ENCODE data around the gene CDYL. TPM values are rescaled to one million over a fixed set of nuclear protein-coding genes. Genes with fewer than 3 reads are reported as not detected.

Gene CDYL
- total RNA-seq, 5 donors from 2014 or later (not counting 1 experiment from before 2014, with no cell fraction given): 24.7 to 36.8 (median 30.2) TPM

DNA sequence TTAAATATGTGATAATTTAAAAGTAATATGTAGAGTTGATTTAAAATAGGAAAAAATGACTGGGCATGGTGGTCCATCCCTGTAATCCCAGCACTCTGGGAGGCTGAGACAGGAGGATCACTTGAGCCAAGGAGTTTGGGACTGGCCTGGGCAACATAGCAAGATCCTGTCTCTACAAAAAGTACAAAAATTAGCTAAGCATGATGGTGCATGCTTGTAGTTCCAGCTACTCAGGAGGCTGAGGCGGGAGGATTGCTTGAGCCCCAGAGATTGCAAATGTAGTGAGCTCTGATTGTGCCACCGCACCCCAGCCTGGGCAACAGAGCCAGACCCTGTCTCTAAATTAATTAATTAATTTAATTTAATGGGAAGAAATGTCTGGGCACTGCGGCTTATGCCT is 44.2 kb upstream of the CDYL start:
- H3K4me1 Mint-ChIP-seq: peaks cover 3 to 8% (median 8%) of the 10 kb centered on the region in 3 donors
- Histone ChIP-seq H3K27me3 (replicated peaks in 1 of 2; ENCODE audit: control insufficient read depth in 2 of 2, extremely low read depth in 1 of 2, insufficient read depth in 2 of 2, low read length in 1 of 2) (peaks cover 0 to 20% of the 10 kb centered on the region in 2 experiments), H3K9me3 (no peaks in the 10 kb centered on the region), H3K4me1 (ENCODE audit: control insufficient read depth in 1 of 2, extremely low read depth in 1 of 2, insufficient read depth in 2 of 2, low read length in 2 of 2) (no peaks in the 10 kb centered on the region), H3K4me3 (ENCODE audit: control insufficient read depth in 1 of 2, extremely low read depth in 1 of 2, low read length in 1 of 2) (no peak overlapping the region), H3K27ac (ENCODE audit: low read length) (no peak overlapping the region), H3K36me3 (ENCODE audit: control insufficient read depth in 2 of 2, extremely low read depth in 1 of 2, insufficient read depth in 1 of 2, low read length in 1 of 2) (no peaks in the 10 kb centered on the region)
- no peak overlapping the region for H3K27ac Mint-ChIP-seq
- ATAC-seq (replicated peaks in 1 of 4) (no peak), DNase-seq (no peak)
- H3K36me3 Mint-ChIP-seq: no peaks in the 10 kb centered on the region
- no peak overlapping the region for H3K4me3 Mint-ChIP-seq
- no CpG with 5 or more reads among the region's 3 CpGs for WGBS (ENCODE audit: insufficient coverage)
- POLR2A ChIA-PET: no interaction called here
- CTCF ChIA-PET: no interaction called here
- H3K9me3 Mint-ChIP-seq: no peaks in the 10 kb centered on the region
- peaks cover 23 to 29% of the 10 kb centered on the region in 2 donors for H3K27me3 Mint-ChIP-seq

DNA sequence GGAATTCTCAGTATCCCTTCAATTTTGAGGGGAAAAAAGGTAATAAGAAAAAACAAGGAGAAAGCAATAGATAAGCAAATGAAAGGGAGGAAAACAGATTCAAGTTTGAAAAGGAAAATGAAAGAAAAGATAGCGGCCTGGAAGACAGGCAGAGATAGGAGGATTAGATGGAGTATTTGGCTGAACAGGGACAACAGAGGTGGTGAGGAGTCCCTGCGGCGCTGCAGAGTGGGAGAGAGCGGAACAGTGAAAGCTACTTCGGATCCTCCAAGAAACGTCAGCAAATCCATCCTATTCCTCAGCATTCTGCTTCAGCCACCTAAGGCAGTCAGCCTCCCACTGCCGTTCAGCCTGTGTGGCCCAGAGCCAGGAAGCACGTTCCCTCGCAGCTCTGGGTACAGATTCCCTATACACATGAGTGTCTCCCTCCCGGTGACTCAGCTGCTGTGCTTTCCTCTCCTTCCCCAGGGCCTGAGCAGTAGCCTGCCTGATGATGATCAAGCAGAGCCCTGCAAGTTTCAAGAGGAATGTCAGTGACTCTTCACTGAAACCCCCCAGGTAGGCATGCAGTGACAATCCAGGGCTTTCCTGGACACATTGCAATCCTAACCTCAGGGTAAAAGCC is 43.4 kb upstream of the CDYL start:
- peaks cover 23 to 31% of the 10 kb centered on the region in 2 donors for H3K27me3 Mint-ChIP-seq

DNA sequence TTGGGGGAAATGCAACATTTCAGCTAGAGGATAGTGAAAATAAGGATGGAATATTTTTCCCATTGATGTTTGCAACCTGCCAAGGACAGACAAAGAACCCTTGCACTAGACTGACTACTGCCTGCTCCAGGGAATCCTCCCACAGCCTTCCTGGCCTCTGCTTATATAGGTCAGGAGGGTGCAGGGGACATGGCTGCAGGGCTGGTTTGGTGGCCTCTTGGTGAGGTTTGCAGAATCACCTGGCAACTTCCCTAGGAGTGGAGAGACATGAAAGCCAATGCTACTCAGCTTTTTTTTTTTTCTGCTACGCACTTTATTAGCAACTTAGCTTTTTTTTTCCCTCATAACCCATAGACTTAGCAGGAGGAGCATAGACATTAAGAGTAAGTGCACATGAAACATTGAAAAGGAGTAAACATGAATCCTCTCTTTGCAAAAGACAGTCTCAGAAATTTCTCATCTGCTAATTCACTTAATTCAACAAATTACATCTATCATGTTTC is 39.8 kb upstream of the CDYL start:
- POLR2A ChIA-PET: no interaction called here

More for the DNA sequence above, 43.4 kb upstream of the CDYL start:
- Histone ChIP-seq H3K27ac (ENCODE audit: low read length) (no peak overlapping the region), H3K9me3 (no peaks in the 10 kb centered on the region), H3K4me1 (ENCODE audit: control insufficient read depth in 1 of 2, extremely low read depth in 1 of 2, insufficient read depth in 2 of 2, low read length in 2 of 2) (no peaks in the 10 kb centered on the region), H3K27me3 (replicated peaks in 1 of 2; ENCODE audit: control insufficient read depth in 2 of 2, extremely low read depth in 1 of 2, insufficient read depth in 2 of 2, low read length in 1 of 2) (peaks cover 0 to 20% of the 10 kb centered on the region in 2 experiments), H3K4me3 (ENCODE audit: control insufficient read depth in 1 of 2, extremely low read depth in 1 of 2, low read length in 1 of 2) (no peak overlapping the region), H3K36me3 (ENCODE audit: control insufficient read depth in 2 of 2, extremely low read depth in 1 of 2, insufficient read depth in 1 of 2, low read length in 1 of 2) (no peaks in the 10 kb centered on the region)
- no peak overlapping the region for H3K4me3 Mint-ChIP-seq
- H3K4me1 Mint-ChIP-seq: peaks cover 3 to 7% (median 5%) of the 10 kb centered on the region in 3 donors
- ChIA-PET POLR2A (no interaction called here), CTCF (no interaction called here)
- no peaks in the 10 kb centered on the region for H3K36me3 Mint-ChIP-seq
- WGBS (ENCODE audit: insufficient coverage): 59% methylated on average over 7 of the region's 10 CpGs
- no peak overlapping the region for H3K27ac Mint-ChIP-seq
- no peak for ATAC-seq (replicated peaks in 1 of 4)
- no peak for DNase-seq
- H3K9me3 Mint-ChIP-seq: no peaks in the 10 kb centered on the region

DNA sequence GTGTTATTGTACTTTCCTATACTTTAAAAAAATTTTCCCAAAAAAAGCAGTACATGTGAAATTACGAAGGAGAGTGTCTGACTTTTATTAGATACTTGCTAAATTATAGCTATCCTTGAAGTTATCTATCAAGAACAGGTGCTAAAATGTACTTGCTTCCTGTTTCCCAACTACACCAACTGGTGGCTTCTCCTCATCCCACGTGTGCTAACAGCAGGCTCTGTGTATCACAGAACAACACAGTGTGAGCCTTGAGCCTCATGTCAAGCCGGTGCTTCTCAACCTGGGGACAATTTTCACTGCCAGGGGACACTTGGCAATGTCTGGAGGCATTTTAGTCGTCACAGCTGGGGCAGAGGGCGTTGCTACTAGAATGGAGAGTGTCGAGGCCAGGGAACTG is 36.2 kb upstream of the CDYL start:
- Histone ChIP-seq H3K27ac (ENCODE audit: low read length) (no peak overlapping the region), H3K4me3 (ENCODE audit: control insufficient read depth in 1 of 2, extremely low read depth in 1 of 2, low read length in 1 of 2) (no peak overlapping the region), H3K9me3 (no peaks in the 10 kb centered on the region), H3K36me3 (ENCODE audit: control insufficient read depth in 2 of 2, extremely low read depth in 1 of 2, insufficient read depth in 1 of 2, low read length in 1 of 2) (no peaks in the 10 kb centered on the region), H3K4me1 (ENCODE audit: control insufficient read depth in 1 of 2, extremely low read depth in 1 of 2, insufficient read depth in 2 of 2, low read length in 2 of 2) (no peaks in the 10 kb centered on the region), H3K27me3 (replicated peaks in 1 of 2; ENCODE audit: control insufficient read depth in 2 of 2, extremely low read depth in 1 of 2, insufficient read depth in 2 of 2, low read length in 1 of 2) (peaks cover 0 to 6% of the 10 kb centered on the region in 2 experiments)
- H3K27me3 Mint-ChIP-seq: peaks cover 11 to 14% of the 10 kb centered on the region in 2 donors
- ChIA-PET POLR2A (interaction anchor here in 1 of 2 donors (0.7 kb wide), 1 partner anchor 191 kb away, joined by 4 read pairs; no protein-coding TSS in a partner anchor), CTCF (interaction anchor here in 1 of 2 donors (0.5 kb wide), 1 partner anchor 19 kb away, joined by 4 read pairs; no protein-coding TSS in a partner anchor)
- no peaks in the 10 kb centered on the region for H3K4me1 Mint-ChIP-seq
- no peak for ATAC-seq (replicated peaks in 1 of 4)
- no peak overlapping the region for H3K4me3 Mint-ChIP-seq
- no peak overlapping the region for H3K27ac Mint-ChIP-seq
- 33% methylated on average over 2 of the region's 6 CpGs for WGBS (ENCODE audit: insufficient coverage)
- no peaks in the 10 kb centered on the region for H3K36me3 Mint-ChIP-seq
- H3K9me3 Mint-ChIP-seq: no peaks in the 10 kb centered on the region
- DNase-seq: no peak

More for the DNA sequence above, 39.8 kb upstream of the CDYL start:
- Mint-ChIP-seq H3K9me3 (no peaks in the 10 kb centered on the region), H3K4me1 (peaks cover 0 to 4% (median 3%) of the 10 kb centered on the region in 3 donors), H3K27ac (no peak overlapping the region), H3K27me3 (peaks cover 14 to 21% of the 10 kb centered on the region in 2 donors), H3K4me3 (no peak overlapping the region), H3K36me3 (no peaks in the 10 kb centered on the region)
- Histone ChIP-seq H3K4me3 (ENCODE audit: control insufficient read depth in 1 of 2, extremely low read depth in 1 of 2, low read length in 1 of 2) (no peak overlapping the region), H3K27me3 (replicated peaks in 1 of 2; ENCODE audit: control insufficient read depth in 2 of 2, extremely low read depth in 1 of 2, insufficient read depth in 2 of 2, low read length in 1 of 2) (peaks cover 0 to 23% of the 10 kb centered on the region in 2 experiments), H3K36me3 (ENCODE audit: control insufficient read depth in 2 of 2, extremely low read depth in 1 of 2, insufficient read depth in 1 of 2, low read length in 1 of 2) (no peaks in the 10 kb centered on the region), H3K27ac (ENCODE audit: low read length) (no peak overlapping the region), H3K4me1 (ENCODE audit: control insufficient read depth in 1 of 2, extremely low read depth in 1 of 2, insufficient read depth in 2 of 2, low read length in 2 of 2) (no peaks in the 10 kb centered on the region), H3K9me3 (no peaks in the 10 kb centered on the region)
- CTCF ChIA-PET: no interaction called here
- no peak for ATAC-seq (replicated peaks in 1 of 4)
- DNase-seq: no peak
- no CpG with 5 or more reads among the region's 1 CpG for WGBS (ENCODE audit: insufficient coverage)

DNA sequence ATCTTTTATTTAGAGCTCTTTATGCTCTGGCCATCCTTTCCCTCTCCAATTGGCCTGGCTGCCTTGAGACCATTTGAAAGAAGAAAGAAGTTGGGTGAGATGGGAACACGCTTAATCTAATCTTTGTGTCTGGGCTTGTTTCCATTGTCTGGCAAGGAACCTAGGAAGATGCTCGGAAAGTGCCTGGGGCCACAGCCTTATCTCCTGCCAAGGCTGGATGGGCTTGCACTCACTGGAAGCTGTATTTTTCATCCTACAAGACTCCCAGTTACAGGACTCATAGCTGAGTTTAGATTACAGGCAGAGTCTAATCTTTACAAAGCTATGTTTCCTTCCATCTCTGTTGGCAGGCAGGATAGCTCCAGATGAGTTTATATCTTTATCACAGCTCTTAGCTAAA is 33.1 kb upstream of the CDYL start:
- Mint-ChIP-seq H3K27ac (no peak overlapping the region), H3K4me3 (no peak overlapping the region), H3K27me3 (peaks cover 4 to 7% of the 10 kb centered on the region in 2 donors), H3K4me1 (no peaks in the 10 kb centered on the region), H3K36me3 (no peaks in the 10 kb centered on the region), H3K9me3 (no peaks in the 10 kb centered on the region)
- Histone ChIP-seq H3K27me3 (replicated peaks in 1 of 2; ENCODE audit: control insufficient read depth in 2 of 2, extremely low read depth in 1 of 2, insufficient read depth in 2 of 2, low read length in 1 of 2) (peaks cover 0 to 3% of the 10 kb centered on the region in 2 experiments), H3K4me3 (ENCODE audit: control insufficient read depth in 1 of 2, extremely low read depth in 1 of 2, low read length in 1 of 2) (no peak overlapping the region), H3K4me1 (ENCODE audit: control insufficient read depth in 1 of 2, extremely low read depth in 1 of 2, insufficient read depth in 2 of 2, low read length in 2 of 2) (no peaks in the 10 kb centered on the region), H3K36me3 (ENCODE audit: control insufficient read depth in 2 of 2, extremely low read depth in 1 of 2, insufficient read depth in 1 of 2, low read length in 1 of 2) (no peaks in the 10 kb centered on the region), H3K9me3 (no peaks in the 10 kb centered on the region), H3K27ac (ENCODE audit: low read length) (no peak overlapping the region)
- CTCF ChIA-PET: no interaction called here
- DNase-seq: no peak
- WGBS (ENCODE audit: insufficient coverage): 92% methylated on average over 2 of the region's 2 CpGs
- ATAC-seq (replicated peaks in 1 of 4): no peak
- POLR2A ChIA-PET: no interaction called here

DNA sequence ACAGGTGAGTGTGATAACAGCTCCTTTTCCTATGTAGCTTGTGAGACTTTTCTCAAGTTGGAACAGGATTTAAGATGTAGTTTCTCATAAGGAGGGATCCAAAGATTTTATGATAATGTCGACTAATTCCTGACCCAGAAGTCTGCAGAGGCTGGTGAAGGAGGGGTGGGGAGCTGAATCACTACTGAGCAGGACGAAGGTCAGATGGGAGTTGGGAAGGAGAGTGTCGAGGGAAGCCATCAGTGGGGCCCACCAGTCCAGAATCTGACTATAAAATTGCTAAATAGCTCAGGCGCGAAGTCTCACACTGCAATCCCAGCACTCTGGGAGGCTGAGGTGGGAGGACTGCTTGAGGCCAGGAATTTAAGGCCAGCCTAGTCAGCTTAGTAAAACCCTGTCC is 32.3 kb upstream of the CDYL start:
- Mint-ChIP-seq H3K9me3 (no peaks in the 10 kb centered on the region), H3K4me3 (no peak overlapping the region), H3K27me3 (peaks cover 1 to 3% of the 10 kb centered on the region in 2 donors), H3K27ac (no peak overlapping the region), H3K4me1 (no peaks in the 10 kb centered on the region), H3K36me3 (no peaks in the 10 kb centered on the region)
- WGBS (ENCODE audit: insufficient coverage): 81% methylated on average over 3 of the region's 5 CpGs
- Histone ChIP-seq H3K27ac (ENCODE audit: low read length) (no peak overlapping the region), H3K4me3 (ENCODE audit: control insufficient read depth in 1 of 2, extremely low read depth in 1 of 2, low read length in 1 of 2) (no peak overlapping the region), H3K9me3 (no peaks in the 10 kb centered on the region), H3K36me3 (ENCODE audit: control insufficient read depth in 2 of 2, extremely low read depth in 1 of 2, insufficient read depth in 1 of 2, low read length in 1 of 2) (no peaks in the 10 kb centered on the region), H3K27me3 (replicated peaks in 1 of 2; ENCODE audit: control insufficient read depth in 2 of 2, extremely low read depth in 1 of 2, insufficient read depth in 2 of 2, low read length in 1 of 2) (peaks cover 0 to 3% of the 10 kb centered on the region in 2 experiments), H3K4me1 (ENCODE audit: control insufficient read depth in 1 of 2, extremely low read depth in 1 of 2, insufficient read depth in 2 of 2, low read length in 2 of 2) (no peaks in the 10 kb centered on the region)
- ATAC-seq (replicated peaks in 1 of 4) (no peak), DNase-seq (no peak)
- ChIA-PET POLR2A (no interaction called here), CTCF (no interaction called here)
